Stimulated activated CD4-positive, alpha-beta T cell treated with anti-CD3 and anti-CD28 coated beads, Interleukin-15, amount 100 ng/mL, for 48 hours (primary cell): ENCODE results near the gene TCF20.

ENCODE experiments used
- DNase-seq, 2 donors: peaks; one replicate each; pipeline ENCODE4 v3.0.0-alpha.2; 2020; ENCODE audit warnings: low read depth in 2 of 2

TCF20 gene

DNA sequence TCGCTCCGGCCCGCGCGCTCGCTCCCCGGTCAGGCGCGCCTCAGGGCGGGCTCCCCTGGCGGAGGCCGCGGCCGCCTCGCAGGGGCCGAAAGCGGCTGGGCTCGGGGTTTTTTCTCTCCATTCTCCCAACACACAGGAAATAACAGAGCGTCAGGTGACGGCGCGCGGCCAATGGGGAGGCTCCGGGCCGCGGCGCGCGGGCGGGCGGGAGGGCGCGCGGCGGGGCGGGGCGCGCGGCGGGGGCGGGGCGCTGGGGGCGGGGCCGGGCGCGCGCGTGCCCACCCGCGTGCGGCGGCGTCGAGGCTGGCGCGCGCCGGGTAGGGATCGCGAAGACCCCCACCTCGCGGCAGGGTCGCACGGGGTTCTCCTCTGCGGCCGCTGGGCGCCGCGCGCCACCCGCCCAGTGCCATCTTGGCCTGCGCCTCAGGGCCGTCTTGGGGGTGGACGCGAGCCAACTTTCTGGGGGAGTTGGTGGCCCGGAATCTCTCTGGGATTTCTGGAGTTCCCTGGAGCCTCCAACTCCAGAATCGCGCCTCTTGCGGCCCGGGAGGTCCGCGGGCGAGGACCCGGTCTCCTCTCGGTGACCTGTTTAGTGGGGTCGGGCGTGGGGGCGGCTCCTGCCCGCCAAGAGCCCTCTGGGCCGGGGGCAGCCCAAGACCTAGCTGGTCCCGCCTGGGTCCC lies at the start of gene TCF20:
Gene TCF20 (minus strand): TSS at position 144 of the 681 bp plus-strand sequence. CDS start 55,348 bp downstream, outside the sequence.
- peak; percentile 38 to 62 for DNase-seq

DNA sequence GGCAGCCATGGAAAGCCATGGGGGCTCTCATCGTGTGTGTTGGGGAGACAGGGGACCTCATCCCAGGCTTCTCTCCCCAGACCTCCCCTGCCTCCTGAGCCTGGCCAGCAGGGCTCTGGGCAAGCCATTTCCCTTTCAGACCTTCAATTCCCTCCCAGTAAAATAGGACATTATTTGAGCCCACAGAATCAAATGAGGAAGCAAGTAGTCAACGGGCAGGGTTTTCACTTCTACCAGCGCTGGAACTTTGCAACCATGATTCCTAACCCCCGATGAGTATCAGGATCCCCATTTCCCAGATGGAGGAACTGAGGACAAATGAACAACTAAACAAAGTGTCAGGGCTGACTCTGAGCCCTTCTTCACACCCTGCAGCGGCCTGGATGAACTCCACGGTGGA lies 48.9 kb upstream of the TCF20 start:
- DNase-seq: no peak

DNA sequence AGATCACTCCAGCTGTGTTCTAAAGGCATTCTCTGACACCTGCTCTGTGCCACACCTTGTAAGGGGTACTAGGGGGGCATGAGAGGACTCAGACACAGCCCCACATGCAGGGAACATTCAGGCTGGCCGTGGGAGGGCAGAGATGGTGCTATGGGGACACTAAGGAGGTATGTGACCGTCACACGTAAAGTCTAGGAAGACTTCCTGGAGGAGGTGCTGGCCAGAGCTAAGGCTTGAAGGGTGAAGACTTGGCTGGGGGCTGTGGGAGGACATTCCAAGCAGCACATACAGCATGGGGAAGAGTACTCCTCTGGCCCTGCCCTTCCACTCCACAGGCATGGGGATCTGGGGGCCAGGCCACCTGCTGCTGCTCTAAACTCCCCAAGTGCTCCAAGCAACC lies 48.5 kb upstream of the TCF20 start:
- no peak for DNase-seq

DNA sequence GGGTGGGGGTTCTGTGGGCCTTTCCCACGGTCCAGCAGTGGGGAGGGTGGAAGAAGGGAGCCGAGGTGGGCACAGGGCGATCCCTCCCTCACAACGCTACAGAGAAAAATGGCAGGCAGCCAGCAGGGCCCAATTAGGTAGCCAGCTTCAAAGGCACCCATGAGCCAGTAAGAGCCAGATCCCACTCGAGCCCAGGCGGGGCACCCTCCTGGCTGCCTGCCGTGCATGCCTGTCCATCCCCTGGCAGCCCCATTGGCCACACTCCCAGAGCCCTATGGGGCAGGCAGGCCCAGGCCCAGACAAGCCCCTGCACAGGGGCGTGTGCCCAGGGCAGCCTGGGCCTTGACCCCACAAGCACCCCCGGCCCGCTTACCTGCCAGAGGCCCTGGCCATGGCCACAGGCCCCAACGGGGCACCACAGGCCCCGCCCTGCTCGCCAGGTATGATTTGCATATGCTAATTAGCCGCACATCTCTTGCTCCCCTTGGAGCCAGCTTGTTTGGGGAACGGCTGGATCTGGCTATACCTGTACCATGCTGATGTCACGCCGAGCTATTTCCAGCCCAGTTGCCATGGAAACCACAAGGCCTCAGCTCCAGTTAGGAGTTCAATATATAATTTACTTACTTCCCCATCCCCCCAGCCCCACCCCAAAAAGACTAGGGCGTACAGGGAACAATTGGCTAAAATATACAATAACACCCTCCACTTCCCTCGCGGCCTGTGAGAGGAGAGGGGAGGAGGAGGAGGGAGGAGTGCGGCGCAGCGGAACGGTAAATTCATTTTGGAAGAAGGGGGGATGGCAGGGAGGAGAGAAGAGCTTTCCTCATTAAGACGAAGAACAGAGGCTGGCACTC lies 47.5 kb upstream of the TCF20 start:
- no peak for DNase-seq

DNA sequence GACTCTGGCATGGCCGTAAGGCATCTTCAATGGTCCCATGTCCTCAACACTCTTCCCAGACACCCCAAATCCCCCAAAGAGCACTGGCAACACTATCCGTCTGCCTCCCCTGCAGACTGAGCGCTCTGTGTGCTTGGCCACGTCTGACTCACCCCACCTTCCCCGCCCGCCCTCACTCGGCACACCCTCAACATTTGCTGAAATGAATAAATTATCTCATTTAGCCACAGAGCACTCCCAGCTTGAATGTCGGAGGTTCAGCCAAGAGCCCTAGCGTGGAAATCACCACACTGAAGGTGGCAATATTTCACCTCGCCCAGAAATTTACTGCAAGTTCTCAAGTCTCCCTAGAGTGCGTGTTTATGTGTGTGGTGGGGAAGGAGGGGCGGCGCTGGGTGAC lies 46.6 kb upstream of the TCF20 start:
- peak; percentile 28 to 44 for DNase-seq

DNA sequence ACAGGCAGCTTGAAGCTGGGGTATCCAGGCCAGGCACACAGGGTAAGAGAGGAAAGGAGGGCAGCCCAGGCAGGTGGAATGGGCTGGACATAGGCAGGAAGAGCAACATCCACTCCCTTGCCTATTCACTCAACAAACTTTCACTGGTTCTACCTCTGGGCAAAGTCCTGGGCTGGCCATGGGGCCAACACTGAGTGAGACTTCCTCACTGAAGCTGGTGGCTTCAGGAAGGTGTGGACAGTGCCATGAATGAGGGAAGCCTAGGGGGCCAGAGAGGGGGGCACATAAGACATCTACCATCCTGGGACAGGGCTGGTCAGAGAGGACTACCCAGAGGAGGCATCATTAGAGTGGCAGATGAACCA lies 44.9 kb upstream of the TCF20 start:
- DNase-seq: no peak

DNA sequence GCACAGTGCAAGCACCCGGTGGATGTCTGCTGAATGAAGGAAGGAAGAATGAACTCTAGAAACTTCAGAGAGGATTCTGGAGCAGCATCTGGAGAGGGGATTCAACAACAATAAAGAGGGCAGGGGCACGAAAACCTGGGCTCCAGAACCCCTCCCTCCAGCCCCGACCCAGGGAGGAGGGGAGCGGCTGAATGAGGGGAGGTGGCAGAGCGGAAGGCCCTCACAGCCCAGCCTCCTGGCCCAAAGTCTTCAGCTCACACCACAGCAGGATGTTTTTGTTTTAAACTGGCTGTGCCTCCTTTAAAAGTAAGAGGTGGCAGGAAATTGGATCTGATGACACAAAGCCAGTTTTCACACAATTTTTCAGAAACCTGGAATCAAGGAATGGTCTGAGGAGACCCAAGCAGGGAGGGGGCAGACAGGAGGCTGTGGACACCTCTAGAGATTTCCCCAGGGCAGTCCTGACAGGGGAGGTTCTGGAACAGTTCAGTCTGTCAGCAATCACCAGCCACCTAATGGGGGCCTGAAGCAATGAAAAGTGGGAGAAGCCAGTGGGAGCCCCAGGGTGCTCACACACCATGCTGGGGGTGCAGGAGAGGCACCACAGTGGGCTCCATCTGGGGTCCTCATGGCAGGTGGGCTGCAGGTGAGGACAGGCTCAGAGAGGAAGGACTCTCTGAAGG lies 44.4 kb upstream of the TCF20 start:
- DNase-seq: no peak

DNA sequence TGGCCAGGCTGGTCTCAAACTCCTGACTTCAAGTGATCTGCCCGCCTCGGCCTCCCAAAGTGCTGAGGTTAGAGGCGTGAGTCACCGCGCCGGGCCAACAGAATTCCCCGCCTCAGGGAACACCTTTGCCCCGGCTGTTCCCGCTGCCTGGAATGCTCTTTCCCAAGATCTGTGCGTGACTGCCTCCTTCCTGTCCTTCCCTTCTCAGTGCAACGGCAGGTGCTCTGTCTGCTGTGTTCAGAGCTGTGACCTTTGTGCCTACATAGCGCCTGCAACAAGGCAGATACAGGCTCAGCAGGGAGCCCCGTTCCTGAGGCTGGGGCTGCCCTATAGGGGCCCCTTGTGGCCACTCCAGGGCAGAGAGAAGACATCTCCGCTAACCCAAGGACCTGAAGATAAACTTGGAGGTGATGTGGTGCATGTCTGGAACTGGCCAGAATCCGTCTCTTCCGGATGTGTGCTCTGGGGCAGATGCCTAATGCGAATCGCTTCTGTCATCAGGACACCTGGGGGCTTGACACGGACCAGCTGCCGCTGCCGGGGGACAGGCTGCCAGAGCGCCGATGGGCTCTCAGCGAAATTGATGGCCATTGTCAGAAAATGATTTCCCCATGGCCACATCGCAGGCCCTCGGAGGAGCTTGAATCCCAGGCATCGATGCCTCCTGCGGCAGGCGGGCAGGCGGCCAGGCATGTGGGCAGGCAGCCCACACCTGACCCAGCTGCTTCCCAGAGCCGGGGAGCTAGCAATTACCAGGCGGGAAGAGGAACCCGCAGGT lies 43.5 kb upstream of the TCF20 start:
- DNase-seq: no peak

DNA sequence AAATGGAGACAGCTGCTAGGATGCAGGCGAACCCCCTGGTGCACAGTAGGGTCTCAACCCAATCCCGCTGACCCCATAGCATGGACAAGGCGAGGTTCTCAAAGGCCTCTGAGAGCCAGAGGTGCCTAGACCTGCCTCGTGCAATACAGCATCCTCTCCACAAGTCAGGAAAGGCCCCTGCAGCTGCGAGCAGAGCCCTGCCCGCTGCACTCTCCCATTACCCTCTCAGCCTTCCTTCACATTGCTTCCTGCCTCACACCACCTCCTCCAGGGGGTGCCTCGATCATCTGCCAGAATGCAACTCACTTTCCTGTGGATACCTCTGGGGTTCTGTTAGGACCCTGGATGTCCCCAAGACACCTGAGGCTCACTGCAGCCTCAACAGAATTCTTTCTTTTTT lies 42.8 kb upstream of the TCF20 start:
- no peak for DNase-seq

DNA sequence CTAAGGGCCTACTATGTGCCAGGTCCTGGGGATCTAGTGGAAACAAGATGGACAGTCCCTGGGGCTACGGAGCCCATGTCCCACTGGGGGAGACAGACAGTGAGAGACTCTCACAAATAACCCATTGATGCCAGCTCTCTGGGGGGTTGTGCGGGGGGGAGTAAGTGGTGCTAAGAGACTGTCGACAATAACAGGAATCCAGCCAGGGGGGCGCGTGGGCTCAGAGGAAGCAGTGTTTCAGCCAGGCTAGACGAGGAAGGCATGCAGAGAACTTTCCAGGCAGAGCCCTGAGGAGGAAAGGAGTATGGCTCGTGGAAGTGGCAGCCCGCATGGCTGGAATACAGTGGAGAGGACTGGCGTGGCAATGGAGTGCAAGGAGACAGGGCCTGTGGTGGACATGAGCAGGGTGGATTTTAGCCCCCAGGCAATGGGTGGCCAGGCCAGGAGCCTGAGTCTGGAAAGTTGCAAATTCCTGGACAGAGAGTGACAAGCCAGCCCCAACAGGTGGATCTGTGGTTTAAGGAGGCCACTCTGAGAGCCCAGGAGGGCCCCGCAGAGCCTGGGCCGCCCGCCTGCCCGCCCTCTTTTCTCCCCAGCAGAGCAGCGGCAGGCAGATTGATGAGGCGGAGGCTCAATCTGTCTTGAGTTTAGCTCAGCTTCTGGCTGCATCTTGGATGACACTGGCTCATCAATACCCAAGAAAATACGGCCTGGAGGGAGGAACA lies 40.0 kb upstream of the TCF20 start:
- no peak for DNase-seq

DNA sequence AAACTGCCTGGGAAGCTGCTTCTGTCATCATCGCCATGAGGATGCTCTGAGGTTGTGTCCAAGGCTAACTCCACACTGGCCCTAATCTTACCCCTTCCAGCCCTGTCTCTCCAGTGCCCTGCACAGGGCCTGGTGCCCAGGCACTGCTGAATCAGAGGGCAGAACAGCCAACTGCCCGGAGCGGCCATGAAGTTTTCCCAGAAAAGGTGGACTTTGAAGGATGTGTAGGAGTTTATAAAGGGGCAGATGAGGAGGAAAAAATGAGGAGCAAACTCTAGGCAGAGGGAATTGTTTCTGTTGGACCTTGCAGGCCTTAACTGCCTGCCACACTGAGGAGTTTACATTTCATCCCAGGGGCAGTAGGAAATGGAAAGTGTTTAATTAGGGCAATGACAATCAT lies 39.4 kb upstream of the TCF20 start:
- no peak for DNase-seq

DNA sequence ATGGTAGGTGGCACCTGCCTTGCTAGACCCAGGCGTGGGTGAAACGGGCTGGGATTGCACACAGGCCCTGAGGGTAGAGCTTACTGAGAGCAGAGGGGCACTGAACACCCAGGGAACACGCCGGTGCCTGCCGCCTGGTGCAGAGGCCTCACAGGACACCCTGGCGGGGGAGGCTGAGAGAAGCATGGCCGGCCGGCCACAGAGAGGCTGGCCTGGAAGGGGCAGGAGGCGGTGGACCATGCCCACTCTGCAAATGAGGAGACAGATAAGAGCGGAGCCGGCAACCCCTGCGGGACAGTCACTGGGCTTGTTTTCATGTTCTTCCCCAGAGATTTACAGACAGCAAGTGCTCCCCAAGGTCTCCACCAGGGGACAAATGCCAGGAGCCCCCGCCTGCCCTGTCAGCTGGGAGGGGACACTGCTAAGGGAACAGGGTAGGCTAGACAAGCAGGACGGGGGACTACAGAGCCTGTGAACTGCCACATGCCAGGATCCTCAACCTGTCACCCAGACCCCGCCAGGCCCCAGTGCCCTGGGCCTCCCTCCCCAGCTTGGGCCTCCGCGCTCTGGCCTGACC lies 38.5 kb upstream of the TCF20 start:
- DNase-seq: no peak

DNA sequence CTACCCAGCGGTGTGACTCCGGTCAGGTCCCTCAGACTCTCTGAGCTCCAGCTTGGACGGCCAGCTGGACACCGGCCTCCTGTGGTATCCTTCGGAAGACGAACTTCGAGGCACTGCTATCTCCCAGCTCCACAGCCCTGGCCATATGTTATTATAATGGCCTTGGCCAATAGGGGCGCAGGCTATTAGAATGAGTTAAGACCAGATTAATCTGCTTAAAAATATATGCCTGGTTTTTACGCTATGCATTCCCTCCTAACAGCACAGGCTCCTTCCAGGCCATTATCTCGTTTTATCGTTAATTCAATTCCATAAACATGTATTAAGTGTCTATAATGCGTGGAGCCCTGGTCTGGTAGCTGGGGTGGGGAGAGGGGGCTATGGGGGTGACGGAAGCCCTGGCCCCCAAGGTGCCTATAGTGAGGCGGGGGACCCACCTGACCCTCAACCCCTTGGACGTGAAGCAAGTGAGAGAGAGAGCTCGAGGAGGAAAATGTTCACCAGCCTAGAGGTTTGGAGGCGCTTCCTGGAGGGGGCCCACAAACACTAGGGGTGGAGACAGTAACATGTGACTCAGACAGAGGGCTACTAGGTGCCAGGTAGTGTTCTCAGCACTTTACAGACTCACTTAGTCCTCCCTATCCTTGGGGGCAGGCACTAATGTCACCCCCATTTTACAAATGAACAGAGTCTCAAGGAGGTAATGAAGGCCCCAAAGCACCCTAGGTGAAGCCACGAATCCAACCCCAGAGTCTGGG lies 37.5 kb upstream of the TCF20 start:
- no peak for DNase-seq

DNA sequence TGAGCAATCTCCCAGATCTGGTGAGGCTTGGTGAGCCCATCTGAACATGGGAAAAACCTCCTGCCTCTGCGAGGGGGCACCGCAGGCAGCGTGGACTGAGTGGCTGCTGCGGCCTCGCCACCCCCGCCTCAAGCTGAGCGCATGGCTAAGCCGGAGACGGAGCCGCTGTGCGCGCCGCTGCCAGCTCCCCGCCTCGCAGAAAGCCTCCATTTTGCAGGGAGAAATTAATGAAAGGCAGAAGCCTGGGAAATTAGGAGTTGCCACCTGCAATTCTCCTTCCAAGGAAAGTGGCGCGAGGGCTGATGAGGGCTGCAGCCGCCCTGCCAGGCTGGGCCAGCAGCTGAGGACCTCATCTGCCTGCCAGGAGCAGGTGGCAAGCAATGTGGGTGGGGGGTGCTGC lies 35.6 kb upstream of the TCF20 start:
- no peak for DNase-seq

DNA sequence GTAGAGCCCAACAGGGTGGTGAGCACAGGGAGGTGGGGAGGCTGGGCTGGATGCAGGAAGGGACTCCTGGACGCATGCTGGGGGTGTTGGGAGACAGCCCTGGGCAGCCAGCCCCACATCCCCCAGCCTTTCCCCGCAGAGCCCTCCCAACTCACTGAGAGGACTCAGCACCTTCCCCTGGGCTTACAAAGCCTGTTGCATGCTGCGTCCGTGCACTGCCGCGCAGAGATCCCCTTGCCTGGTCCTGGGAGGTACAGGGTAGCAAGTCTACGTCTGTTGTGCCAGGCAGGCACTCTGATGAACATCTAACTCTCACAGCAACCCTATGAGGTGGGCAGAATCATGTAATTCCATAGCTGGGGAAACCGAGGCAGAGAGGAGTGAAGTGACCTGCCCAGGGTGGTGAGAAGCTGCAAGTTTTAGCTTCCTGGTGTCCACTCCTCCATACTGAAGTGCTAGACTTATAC lies 33.9 kb upstream of the TCF20 start:
- no peak for DNase-seq

DNA sequence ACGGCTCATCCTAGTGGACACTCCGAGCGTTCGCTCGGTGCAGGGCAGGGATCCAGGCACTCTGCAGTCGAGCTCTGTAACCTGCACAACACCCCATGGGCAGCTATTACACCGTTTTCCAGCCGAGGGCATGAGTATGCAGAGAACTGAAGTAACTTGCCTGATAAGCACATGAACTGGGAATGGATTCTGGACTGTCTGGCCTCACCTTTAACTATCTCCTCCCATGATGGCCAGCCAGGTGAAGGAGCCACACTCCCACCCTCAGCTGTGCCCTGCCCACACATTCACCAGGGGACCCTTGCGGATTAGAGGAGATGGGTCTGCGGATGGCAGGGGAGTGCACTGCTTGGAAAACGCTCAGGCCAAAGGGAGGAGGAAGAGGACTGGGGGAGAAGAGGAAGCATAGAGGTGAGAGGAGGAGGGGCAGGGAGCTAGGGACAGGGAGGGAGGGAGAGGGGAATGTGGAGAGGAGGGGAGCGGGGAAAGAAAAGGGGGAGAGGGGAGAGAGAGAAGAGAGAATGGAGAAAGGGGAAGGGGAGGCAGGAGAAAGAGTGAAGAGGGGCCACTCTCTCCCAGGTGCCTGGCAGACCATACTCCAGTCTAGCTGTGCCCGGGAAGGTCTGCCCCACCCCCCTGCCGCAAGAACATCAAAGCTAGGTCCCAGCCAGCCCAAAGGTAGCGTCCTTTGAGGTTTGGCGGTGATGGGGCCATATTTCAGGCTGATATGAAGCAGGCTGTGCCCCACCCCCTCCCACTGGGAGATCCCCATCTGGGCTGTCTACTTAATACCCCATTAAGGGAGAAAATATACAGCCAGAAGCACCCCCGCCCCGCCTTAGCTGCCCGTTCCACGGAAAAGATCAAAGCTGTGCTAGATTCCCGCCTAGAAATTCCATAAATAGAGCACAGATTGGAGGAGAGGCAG lies 33.2 kb upstream of the TCF20 start:
- no peak for DNase-seq

DNA sequence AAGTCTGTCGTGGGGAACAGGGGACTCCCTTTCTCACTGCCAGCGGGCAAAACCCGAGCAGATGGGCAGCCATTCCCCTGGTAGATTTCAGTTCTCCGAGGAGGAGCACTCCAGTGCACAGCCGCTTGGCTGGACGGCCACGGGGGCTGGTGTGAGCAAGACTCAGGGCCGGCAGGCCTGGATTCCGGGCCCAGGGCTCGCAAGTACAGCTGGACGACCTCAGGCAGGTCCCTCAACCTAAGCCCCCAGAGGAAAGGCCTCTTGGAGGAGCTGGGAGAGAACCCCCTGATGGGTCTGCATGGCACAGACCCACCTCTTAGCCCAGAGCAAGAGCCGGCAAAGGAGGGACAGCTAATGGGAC lies 31.3 kb upstream of the TCF20 start:
- DNase-seq: no peak

DNA sequence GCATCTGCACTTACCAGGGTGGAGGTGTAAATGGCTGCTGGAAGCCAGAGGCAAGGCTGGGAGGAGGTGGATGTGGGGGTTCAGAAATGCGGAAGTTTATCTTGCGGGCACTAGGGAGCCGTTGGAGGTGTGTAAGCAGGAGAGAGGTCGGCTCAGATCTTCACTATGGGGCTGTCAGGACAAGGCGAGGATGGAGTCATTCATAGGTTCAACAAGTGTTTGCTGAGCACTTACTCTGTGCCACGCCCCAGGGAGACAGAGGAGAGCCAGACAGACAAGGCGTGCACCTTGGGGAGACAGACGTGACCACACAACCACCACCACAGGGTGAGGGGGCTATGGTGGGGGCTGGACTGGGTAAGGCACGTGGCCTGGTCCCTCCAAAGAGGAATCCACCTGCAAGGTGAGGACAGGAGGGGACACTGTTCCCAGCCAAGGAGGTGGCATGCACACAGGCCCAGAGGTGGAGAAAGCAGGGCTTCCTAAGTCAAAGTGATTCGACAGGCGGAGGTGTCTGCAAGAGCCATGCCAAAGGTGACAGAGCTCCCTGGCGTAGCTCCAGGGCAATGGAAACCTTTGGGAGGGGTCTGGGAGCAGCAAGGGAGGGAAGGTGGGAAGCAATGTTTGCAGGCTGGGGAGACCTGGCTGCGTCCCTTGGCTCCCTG lies 30.8 kb upstream of the TCF20 start:
- DNase-seq: no peak
